Smooth muscle cell of the brain vasculature (primary cell): ENCODE data around the gene PDS5A.
"Not testable (repeated sequence)": the region's sequence is repeated elsewhere in the genome, so short reads cannot be mapped to it uniquely, and the experiment has no call there.

Experiments used
- DNase-seq: peaks from one replicate; pipeline ENCODE4 v3.0.0-alpha.2; 2012; ENCODE audit warnings: low read depth, low spot score

The PDS5A gene

DNA sequence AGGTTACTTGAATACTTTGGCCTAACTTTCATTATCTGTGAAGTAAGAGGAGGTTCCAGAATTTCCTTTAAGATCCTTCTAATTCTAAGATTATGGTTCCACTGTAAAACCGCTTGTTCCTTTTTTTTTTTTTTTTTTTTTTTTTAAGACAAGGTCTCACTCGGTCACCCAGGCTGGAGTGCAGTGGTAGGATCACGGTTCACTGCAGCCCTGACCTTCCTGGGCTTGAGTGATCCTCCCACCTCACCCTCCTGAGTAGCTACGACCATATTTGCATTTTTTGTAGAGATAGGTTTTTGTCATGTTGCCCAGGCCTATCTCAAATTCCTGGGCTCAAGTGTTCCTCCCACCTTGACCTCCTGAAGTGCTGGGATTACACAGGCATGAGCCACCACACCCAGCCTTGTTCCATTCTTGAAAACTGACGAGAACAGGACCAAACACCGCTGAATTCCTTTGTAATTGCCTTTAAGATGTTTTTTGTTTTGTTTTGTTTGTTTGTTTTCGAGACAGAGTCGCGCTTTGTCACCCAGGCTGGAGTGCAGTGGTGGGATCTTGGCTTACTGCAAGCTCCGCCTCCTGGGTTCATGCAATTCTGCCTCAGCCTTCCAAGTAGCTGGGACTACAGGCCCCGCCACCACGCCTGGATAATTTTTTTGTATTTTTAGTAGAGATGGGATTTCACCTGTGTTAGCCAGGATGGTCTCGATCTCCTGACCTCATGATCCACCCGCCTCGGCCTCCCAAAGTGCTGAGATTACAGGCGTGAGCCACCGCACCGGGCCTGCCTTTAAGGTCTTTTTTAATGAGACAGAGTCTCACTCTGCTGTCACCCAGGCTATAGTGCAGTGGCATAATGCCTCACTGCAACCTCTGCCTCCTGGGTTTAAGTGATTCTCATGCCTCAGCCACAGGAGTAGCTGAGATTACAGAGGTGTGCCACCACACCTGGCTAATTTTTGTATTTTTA lies 6.8 kb downstream of the PDS5A start:
- DNase-seq, result no peak

DNA sequence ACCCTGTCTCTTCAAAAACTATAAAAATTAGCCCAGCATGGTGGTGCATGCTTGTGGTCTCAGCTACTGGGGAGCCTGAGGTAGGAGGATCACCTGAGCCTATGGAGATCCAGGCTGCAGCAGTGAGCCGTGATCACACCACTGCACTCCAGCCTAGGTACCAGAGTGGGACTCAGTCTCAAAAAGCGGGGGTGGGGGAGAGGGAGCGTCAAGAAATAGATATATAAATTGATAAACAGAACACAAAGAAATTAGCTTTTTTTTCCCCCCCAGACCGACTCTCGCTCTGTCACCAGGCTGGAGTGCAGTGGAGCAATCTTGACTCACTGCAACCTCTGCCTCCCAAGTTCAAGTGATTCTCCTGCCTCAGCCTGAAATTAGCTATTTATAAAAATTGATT lies 14.1 kb downstream of the PDS5A start:
- DNase-seq, result no peak

DNA sequence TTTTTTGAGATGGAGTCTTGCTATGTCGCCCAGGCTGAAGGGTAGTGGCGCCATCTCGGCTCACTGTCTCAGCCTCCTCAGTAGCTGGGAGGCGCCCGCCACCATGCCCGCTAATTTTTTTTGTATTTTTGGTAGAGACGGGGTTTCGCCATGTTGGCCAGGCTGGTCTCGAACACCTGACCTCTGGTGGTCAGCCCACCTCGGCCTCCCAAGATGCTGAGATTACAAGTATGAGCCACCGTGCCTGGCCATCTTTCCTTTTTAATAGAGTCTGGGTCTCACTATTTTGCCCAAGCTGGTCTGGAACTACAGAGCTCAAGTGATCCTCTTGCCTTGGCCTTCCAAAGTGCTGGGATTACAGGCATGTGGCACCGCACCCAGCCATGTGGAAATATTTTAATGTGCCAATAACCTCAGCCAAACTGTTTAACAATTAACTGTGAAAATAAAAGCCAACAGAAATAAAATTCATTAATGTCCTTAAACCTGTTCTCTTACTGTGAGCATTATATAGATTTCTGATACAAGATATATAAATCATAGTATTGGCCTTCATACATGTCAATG lies 16.3 kb downstream of the PDS5A start:
- DNase-seq, result no peak

GRCh38 chr4:39950861-39951481 lies 26.7 kb downstream of the PDS5A start:
- DNase-seq, result no peak

- DNase-seq, result no peak
These were observed 29.7 kb downstream of the PDS5A start for GRCh38 chr4:39947963-39948362.

- no peak for DNase-seq
These were observed 30.3 kb downstream of the PDS5A start for GRCh38 chr4:39947417-39947816.

DNA sequence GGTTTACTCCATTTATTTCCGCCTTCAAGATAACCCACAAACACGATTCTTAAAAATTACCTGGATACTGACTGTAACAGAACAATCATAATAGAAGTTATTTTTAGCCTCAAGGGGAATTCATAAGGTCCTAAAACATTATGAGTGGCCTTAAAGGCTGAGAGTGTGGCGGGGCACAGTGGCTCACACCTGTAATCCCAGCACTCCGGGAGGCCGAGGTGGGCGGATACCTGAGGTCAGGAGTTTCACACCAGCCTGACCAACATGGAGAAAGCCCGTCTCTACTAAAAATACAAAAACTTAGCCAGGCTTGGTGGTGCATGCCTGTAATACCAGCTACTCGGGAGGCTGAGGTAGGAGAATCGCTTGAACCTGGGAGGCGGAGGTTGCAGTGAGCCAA lies 33.5 kb downstream of the PDS5A start:
- DNase-seq, result not testable (repeated sequence)

- DNase-seq, result no peak
These were observed 35.2 kb downstream of the PDS5A start for GRCh38 chr4:39942507-39942906.

- no peak for DNase-seq
These were observed 36.0 kb downstream of the PDS5A start for GRCh38 chr4:39941682-39942217.

- no peak for DNase-seq
These were observed 39.9 kb downstream of the PDS5A start for GRCh38 chr4:39937683-39938268.

GRCh38 chr4:39936565-39937418 lies 40.9 kb downstream of the PDS5A start:
- no peak for DNase-seq

GRCh38 chr4:39933671-39934590 lies 43.8 kb downstream of the PDS5A start:
- DNase-seq, result no peak

GRCh38 chr4:39932776-39933402 lies 44.8 kb downstream of the PDS5A start:
- DNase-seq, result no peak

DNA sequence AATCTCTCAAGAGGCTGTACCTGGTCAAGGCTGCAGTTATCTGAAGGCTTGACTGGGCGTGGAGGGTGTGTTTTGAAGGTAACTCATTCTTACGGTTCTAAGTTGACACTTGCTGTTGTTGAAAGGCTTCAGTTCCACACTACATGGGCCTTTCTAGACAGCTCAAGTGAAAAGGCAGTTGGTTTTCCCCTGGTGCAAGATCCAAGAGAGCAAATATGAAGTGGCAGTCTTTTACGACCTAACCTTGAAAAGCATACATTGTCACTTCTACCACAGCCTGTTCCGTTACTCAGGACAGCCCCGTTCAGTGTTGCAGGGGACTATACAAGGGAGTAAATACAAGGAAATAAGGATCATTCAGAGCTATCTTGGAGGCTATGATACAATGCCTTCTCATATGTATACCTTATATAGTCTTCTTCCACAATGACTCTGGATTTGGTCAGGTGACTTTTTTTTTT lies 46.2 kb downstream of the PDS5A start:
- no peak for DNase-seq

DNA sequence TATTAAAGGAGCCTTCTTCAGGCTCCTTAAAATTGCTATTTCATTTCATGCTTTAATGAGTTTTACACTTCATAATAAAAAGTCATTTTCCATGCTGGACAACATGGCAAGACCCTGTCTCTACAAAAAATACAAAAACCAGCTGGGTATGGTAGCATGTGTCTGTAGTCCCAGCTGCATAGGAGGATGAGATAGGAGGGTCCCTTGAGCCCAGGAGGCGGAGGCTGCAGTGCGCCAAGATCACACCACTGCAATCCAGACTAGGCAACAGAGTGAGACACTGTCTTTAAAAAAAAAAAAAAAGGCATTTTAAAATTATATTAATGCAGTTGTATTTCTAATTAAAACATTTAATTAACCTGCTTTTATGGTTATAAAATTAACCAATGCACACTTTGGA lies 49.2 kb downstream of the PDS5A start:
- DNase-seq, result no peak

DNA sequence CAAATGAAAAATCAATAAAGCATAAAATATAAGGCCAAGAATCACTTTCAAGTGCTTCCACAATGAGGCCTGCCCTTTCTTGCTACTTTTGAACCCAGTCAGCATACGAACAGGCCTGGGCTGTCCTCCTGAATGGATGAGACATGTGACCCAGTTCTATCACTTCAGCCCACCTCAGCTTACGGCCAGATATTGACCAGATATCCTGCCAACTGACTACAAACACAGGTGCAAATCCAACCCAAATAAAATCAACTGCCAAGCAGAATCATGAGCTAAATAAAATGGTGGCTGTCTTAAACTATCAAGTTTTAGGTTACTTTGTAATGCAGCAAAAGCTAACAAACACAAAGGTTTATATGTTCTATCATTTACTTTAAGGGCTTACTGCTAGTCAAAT lies 53.7 kb downstream of the PDS5A start:
- DNase-seq, result no peak

DNA sequence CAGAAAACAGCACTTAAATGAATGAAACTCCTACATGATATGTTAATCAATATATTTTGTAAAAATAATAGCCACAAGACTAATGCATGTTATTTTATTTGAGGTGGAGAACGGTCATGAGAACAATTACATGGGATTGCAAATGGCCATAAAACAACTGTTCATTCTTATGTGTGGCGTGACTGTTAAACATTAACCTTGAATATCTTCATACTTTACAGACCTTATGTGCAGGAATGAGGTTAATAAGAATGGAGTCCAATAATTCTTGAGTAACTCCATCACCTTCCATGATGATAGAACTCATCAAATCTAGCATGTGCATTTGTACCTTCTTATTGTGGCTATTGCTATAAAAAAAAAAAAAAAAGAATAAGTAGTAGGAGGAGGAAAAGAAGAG lies 55.3 kb downstream of the PDS5A start:
- DNase-seq, result no peak

DNA sequence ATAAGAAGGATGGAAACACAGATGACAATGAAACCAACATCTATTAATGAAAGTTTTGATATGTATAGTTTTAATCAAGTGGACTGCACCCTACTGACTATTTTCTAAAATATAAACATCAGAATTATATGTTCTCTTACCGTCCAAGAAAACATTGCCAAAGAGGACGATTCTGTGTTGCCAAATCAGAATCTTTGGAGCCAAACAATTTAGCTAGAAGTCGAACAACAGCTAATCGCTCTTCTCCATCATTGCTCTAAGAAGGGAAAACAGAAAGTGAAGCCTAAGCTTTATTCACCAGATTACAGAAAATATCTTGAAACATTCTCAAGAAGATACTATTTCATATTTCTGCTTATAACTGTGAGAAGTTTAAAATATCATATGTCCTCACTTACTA lies 64.2 kb downstream of the PDS5A start:
- DNase-seq, result no peak

- no peak for DNase-seq
These were observed 67.6 kb downstream of the PDS5A start for GRCh38 chr4:39910064-39910463.
